ENCODE measurements around the gene MUSTN1. TPM values are rescaled to one million over a fixed set of nuclear protein-coding genes. Genes with fewer than 3 reads are reported as not detected.

Gene MUSTN1
- total and polyA plus RNA-seq, 2 of the 13 experiments (the other 11 are each of a cell fraction or from before 2014, with no cell fraction given) = 0.84 to 1.4 TPM

- intact Hi-C loops (cut with micrococcal nuclease; ENCODE audit: unreplicated experiment) (no loop called here), in situ Hi-C loops (cut with HindIII; ENCODE audit: extremely low pct_ligation_motif_present, low pct_unique_long_range_greater_than_20kb) (no loop called here)
- ATAC-seq = no peak
- H3K4me1 ChIP-seq (ENCODE audit: insufficient read depth, low read length) = peaks cover 23% of the 10 kb centered on the region; the same call in 1 of the 2 replicates
- no peak overlapping the region for H3K9ac ChIP-seq (ENCODE audit: insufficient read depth, low read depth, low read length)
- ChIA-PET CTCF (ENCODE audit: low intra/inter-chr PET ratio, low total read pairs) (no interaction called here), POLR2A (interaction anchor here (1.2 kb wide), 1 partner anchor 10 kb away, joined by 3 read pairs; no protein-coding TSS in a partner anchor)
- H4K20me1 ChIP-seq (ENCODE audit: insufficient read depth, low read length) = no peaks in the 10 kb centered on the region
- no peak for FAIRE-seq
- H3K79me2 ChIP-seq (ENCODE audit: insufficient read depth, low read length) = no peaks in the 10 kb centered on the region
- peaks cover 29 to 71% of the 10 kb centered on the region in 2 experiments for H3K36me3 ChIP-seq (replicated peaks in 1 of 2; ENCODE audit: control insufficient read depth in 1 of 2, insufficient read depth in 2 of 2, low read length in 2 of 2)
- no peak overlapping the region for H2AFZ ChIP-seq (ENCODE audit: low read length)
- H3K4me3 ChIP-seq (replicated peaks in 1 of 3; ENCODE audit: insufficient read depth in 1 of 3, low read depth in 2 of 3, low read length in 3 of 3) = no peak overlapping the region
- TF ChIP-seq HMG20A (CRISPR knock-in tag; IDR thresholded peaks at IDR 0.05; ENCODE audit: borderline replicate concordance) (no peak), ZNF556 (CRISPR knock-in tag; IDR thresholded peaks at IDR 0.05; ENCODE audit: borderline replicate concordance) (no peak), POLR2AphosphoS5 (IDR thresholded peaks at IDR 0.05; ENCODE audit: low read depth, low read length) (no peak), ZNF263 (CRISPR knock-in tag; IDR thresholded peaks at IDR 0.05) (no peak), XRCC5 (optimal IDR thresholded peaks at IDR 0.05; ENCODE audit: low read length) (no peak), ZNF780A (CRISPR knock-in tag; IDR thresholded peaks at IDR 0.05) (no peak), ZNF784 (CRISPR knock-in tag; IDR thresholded peaks at IDR 0.05; ENCODE audit: borderline replicate concordance) (no peak), CSRNP2 (CRISPR knock-in tag; conservative IDR thresholded peaks at IDR 0.05; ENCODE audit: low read depth) (no peak), ZNF737 (CRISPR knock-in tag; IDR thresholded peaks at IDR 0.05; ENCODE audit: borderline replicate concordance) (no peak), ZNF225 (CRISPR knock-in tag; IDR thresholded peaks at IDR 0.05) (no peak), ZNF292 (CRISPR knock-in tag; IDR thresholded peaks at IDR 0.05; ENCODE audit: borderline replicate concordance, low read depth) (no peak), FOXP4 (CRISPR knock-in tag; IDR thresholded peaks at IDR 0.05) (no peak), HNRNPL (IDR thresholded peaks at IDR 0.05; ENCODE audit: low read depth, low read length) (no peak), NCOA1 (CRISPR knock-in tag; IDR thresholded peaks at IDR 0.05) (no peak), ZNF17 (CRISPR knock-in tag; IDR thresholded peaks at IDR 0.05) (no peak)
- no peak for DNase-seq (ENCODE audit: low spot score)
- no peak overlapping the region for H3K27ac ChIP-seq (ENCODE audit: extremely low read length, insufficient read depth, low read length)
- H3K4me2 ChIP-seq (ENCODE audit: low read depth, low read length) = no peak overlapping the region
- BruUV-seq (replicated peaks) = no TSS peak
- no peaks in the 10 kb centered on the region for H3K9me3 ChIP-seq (ENCODE audit: low read length)
- WGBS (ENCODE audit: low lambda C conversion rate) = 96% methylated on average over 5 of the region's 5 CpGs
- H3K27me3 ChIP-seq (ENCODE audit: control insufficient read depth in 1 of 2, insufficient read depth in 2 of 2, low read length in 2 of 2) = no peaks in the 10 kb centered on the region
Measured at GRCh38 chr3:52801839-52802238, 33.0 kb downstream of the MUSTN1 start.
